Hippocampal formation (tissue), 2 donors: ENCODE results near the gene RNLS.

Experiments
- DNase-seq, 2 donors: peaks; one replicate each; lab custom pipeline; 2025; lab: John Stamatoyannopoulos, UW

RNLS gene

GRCh38 chr10:88582806-88583583, at the start of gene RNLS:
Gene RNLS (minus strand): TSS chr10:88583318.
- DNase-seq: peak; percentile 66 to 83

- no peak for DNase-seq
Observed at GRCh38 chr10:88624840-88625239, 41.7 kb upstream of the RNLS start.

GRCh38 chr10:88623835-88624234, 40.7 kb upstream of the RNLS start:
- DNase-seq: no peak

- no peak for DNase-seq
Observed at GRCh38 chr10:88620441-88620840, 37.3 kb upstream of the RNLS start.

- no peak for DNase-seq
Observed at GRCh38 chr10:88618496-88618895, 35.4 kb upstream of the RNLS start.

GRCh38 chr10:88617772-88618300, 34.7 kb upstream of the RNLS start:
- DNase-seq: no peak

GRCh38 chr10:88616250-88616977, 33.3 kb upstream of the RNLS start:
- DNase-seq: no peak

GRCh38 chr10:88608780-88609179, 25.7 kb upstream of the RNLS start:
- DNase-seq: no peak

- no peak for DNase-seq
Observed at GRCh38 chr10:88608052-88608732, 25.1 kb upstream of the RNLS start.

- no peak for DNase-seq
Observed at GRCh38 chr10:88598055-88598454, 14.9 kb upstream of the RNLS start.

- DNase-seq: no peak
Observed at GRCh38 chr10:88594482-88594881, 11.4 kb upstream of the RNLS start.

- DNase-seq: no peak
Observed at GRCh38 chr10:88592906-88593305, 9.8 kb upstream of the RNLS start.

- DNase-seq: no peak
Observed at GRCh38 chr10:88592381-88592780, 9.3 kb upstream of the RNLS start.

GRCh38 chr10:88586462-88586861, 3.3 kb upstream of the RNLS start, which contains the start of gene LIPJ:
Gene LIPJ (plus strand): TSS chr10:88586762. CDS start chr10:88590688, 3,926 bp downstream.
- DNase-seq: no peak

GRCh38 chr10:88583584-88583957, 453 bp upstream of the RNLS start:
- DNase-seq: no peak

GRCh38 chr10:88582411-88582805, 710 bp downstream of the RNLS start:
- DNase-seq: no peak

- peak in 1 of 2 donors; percentile 14 for DNase-seq
Observed at GRCh38 chr10:88565072-88565471, 18.0 kb downstream of the RNLS start.

GRCh38 chr10:88562152-88562551, 21.0 kb downstream of the RNLS start:
- DNase-seq: no peak

- no peak for DNase-seq
Observed at GRCh38 chr10:88557658-88558057, 25.5 kb downstream of the RNLS start.

- no peak for DNase-seq
Observed at GRCh38 chr10:88557256-88557655, 25.9 kb downstream of the RNLS start.

- DNase-seq: no peak
Observed at GRCh38 chr10:88555190-88555908, 27.8 kb downstream of the RNLS start.
